Spleen (tissue), 7 donors: ENCODE measurements around the gene NFIA.

ENCODE experiments used
- CTCF ChIP-seq, 11 experiments: fragments of 200-600 bp in 7 of 11; fragments of 450-650 bp in 4 of 11; sonication (generic) in 4 of 11; IDR thresholded peaks in 8 of 11; conservative IDR thresholded peaks in 3 of 11; 1 replicate in 7 of 11; 2 replicates in 4 of 11; pipeline versions ENCODE4 v1.4.0 to v1.8.0; 2016 to 2021; ENCODE audit warnings: antibody characterized with exemption in 11 of 11, inconsistent platforms in 4 of 11, mild to moderate bottlenecking in 1 of 11
- POLR2A ChIP-seq, 3 donors: fragments of 450-650 bp; IDR thresholded peaks; one replicate each; pipeline ENCODE4 v1.5.1; 2017; ENCODE audit warnings: antibody characterized with exemption in 3 of 3, mild to moderate bottlenecking in 1 of 3
- POLR2AphosphoS5 ChIP-seq, 3 donors: sonication (generic); formaldehyde crosslinking; IDR thresholded peaks; one replicate each; pipeline ENCODE4 v1.5.1; 2017; ENCODE audit warnings: antibody characterized with exemption in 3 of 3
- donor health status: DM: no; HTN: no; CAD: no; lungs with moderate emphysema.
- donor health status: DM: no; HTN: no; CAD: no.
- donor health status: DM: no; HTN: no; CAD: no.

GRCh38 chr1:61089338-61089737, 7.0 kb downstream of the NFIA start:
- no peak for TF ChIP-seq POLR2A (IDR thresholded peaks at IDR 0.05)
- TF ChIP-seq CTCF (IDR thresholded peaks at IDR 0.05 in 8 of 11, conservative IDR thresholded peaks at IDR 0.05 in 3 of 11), result no peak
- no peak for TF ChIP-seq POLR2AphosphoS5 (IDR thresholded peaks at IDR 0.05)
